ENCODE data around the gene FREM2.

Gene FREM2

DNA sequence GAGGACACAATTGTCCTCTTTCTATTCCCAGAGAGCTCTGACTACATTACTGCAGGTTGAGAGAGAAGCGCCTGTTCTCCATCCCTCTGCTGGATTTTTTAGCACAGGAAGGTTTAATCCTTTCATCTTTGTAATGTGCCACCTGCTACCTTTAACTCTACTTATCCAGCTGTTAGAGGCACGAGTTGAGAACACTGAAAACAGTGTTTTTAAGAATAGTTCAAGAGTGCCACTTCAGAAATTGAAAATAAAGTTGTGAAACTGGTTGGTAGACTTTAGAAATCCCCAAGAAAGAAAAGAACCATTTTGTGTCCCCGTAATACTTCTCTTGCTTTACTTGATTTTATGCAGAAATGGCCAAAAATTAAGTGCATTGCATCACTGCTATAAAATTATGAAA, 20.6 kb downstream of the FREM2 start:
- Histone ChIP-seq H3K4me3 (ENCODE audit: low read depth, low read length) (no peak overlapping the region), H3K4me1 (ENCODE audit: control insufficient read depth, insufficient read depth, low read length) (no peaks in the 10 kb centered on the region), H3K27ac (ENCODE audit: extremely low read depth, low read depth, low read length) (no peak overlapping the region), H3K9me3 (ENCODE audit: control insufficient read depth, insufficient read depth, low read depth, low read length) (no peaks in the 10 kb centered on the region), H3K36me3 (ENCODE audit: control insufficient read depth in 2 of 2, insufficient read depth in 1 of 2, low read length in 2 of 2) (no peaks in the 10 kb centered on the region)
- ChIA-PET POLR2A (no interaction called here), CTCF (no interaction called here)
- TF ChIP-seq ZNF701 (tag by site-specific recombination; IDR thresholded peaks at IDR 0.05) (no peak), ZFP41 (tag by site-specific recombination; IDR thresholded peaks at IDR 0.05; ENCODE audit: borderline replicate concordance) (no peak), KLF7 (tag by site-specific recombination; IDR thresholded peaks at IDR 0.05; ENCODE audit: borderline replicate concordance) (no peak), ZNF157 (tag by site-specific recombination; IDR thresholded peaks at IDR 0.05) (no peak), HOXD13 (CRISPR knock-in tag; IDR thresholded peaks at IDR 0.05; ENCODE audit: borderline replicate concordance) (no peak)
- TF ChIP-seq, protein P1, sequence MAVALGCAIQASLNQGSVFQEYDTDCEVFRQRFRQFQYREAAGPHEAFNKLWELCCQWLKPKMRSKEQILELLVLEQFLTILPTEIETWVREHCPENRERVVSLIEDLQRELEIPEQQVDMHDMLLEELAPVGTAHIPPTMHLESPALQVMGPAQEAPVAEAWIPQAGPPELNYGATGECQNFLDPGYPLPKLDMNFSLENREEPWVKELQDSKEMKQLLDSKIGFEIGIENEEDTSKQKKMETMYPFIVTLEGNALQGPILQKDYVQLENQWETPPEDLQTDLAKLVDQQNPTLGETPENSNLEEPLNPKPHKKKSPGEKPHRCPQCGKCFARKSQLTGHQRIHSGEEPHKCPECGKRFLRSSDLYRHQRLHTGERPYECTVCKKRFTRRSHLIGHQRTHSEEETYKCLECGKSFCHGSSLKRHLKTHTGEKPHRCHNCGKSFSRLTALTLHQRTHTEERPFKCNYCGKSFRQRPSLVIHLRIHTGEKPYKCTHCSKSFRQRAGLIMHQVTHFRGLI (tag by site-specific recombination; IDR thresholded peaks at IDR 0.05): no peak

DNA sequence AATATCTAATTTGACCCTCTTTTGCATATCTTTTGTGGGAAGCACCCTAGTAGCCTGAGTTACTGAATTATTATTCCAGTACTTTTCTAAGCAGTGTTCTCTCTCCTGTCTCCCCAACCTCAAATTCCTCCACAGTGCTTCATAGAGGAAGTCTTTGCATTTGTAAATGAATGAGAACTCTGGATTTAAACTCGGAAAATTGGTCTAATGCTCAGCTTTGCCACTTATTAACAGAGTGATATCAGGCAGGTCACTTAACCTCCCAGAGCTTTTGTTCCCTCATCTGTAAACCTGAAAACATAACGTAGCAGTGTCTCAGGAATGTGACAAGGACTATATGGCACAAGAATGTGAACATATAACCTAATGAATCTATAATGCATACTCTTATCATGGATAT, 26.2 kb downstream of the FREM2 start:
- no peak for TF ChIP-seq ZNF610 (tag by site-specific recombination; IDR thresholded peaks at IDR 0.05; ENCODE audit: borderline replicate concordance)
- no peak for TF ChIP-seq ZSCAN23 (tag by site-specific recombination; IDR thresholded peaks at IDR 0.05)
- TF ChIP-seq, protein P2, sequence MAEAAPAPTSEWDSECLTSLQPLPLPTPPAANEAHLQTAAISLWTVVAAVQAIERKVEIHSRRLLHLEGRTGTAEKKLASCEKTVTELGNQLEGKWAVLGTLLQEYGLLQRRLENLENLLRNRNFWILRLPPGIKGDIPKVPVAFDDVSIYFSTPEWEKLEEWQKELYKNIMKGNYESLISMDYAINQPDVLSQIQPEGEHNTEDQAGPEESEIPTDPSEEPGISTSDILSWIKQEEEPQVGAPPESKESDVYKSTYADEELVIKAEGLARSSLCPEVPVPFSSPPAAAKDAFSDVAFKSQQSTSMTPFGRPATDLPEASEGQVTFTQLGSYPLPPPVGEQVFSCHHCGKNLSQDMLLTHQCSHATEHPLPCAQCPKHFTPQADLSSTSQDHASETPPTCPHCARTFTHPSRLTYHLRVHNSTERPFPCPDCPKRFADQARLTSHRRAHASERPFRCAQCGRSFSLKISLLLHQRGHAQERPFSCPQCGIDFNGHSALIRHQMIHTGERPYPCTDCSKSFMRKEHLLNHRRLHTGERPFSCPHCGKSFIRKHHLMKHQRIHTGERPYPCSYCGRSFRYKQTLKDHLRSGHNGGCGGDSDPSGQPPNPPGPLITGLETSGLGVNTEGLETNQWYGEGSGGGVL (tag by site-specific recombination; IDR thresholded peaks at IDR 0.05): no peak
- no peak for TF ChIP-seq ZNF530 (tag by site-specific recombination; IDR thresholded peaks at IDR 0.05; ENCODE audit: low read depth)
- TF ChIP-seq, protein P3, sequence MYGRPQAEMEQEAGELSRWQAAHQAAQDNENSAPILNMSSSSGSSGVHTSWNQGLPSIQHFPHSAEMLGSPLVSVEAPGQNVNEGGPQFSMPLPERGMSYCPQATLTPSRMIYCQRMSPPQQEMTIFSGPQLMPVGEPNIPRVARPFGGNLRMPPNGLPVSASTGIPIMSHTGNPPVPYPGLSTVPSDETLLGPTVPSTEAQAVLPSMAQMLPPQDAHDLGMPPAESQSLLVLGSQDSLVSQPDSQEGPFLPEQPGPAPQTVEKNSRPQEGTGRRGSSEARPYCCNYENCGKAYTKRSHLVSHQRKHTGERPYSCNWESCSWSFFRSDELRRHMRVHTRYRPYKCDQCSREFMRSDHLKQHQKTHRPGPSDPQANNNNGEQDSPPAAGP (tag by site-specific recombination; IDR thresholded peaks at IDR 0.05): no peak
- no peak for TF ChIP-seq ZNF514 (tag by site-specific recombination; IDR thresholded peaks at IDR 0.05)
- TF ChIP-seq ZNF175 (tag by site-specific recombination; IDR thresholded peaks at IDR 0.05): no peak
- TF ChIP-seq ZNF140 (tag by site-specific recombination; IDR thresholded peaks at IDR 0.05): no peak
- no peak for TF ChIP-seq ZBTB20 (tag by site-specific recombination; IDR thresholded peaks at IDR 0.05)
- TF ChIP-seq ZBTB21 (tag by site-specific recombination; IDR thresholded peaks at IDR 0.05): no peak
- TF ChIP-seq ZNF10 (tag by site-specific recombination; IDR thresholded peaks at IDR 0.05): no peak
- no peak for TF ChIP-seq ZNF707 (tag by site-specific recombination; IDR thresholded peaks at IDR 0.05)
- TF ChIP-seq, protein P4, sequence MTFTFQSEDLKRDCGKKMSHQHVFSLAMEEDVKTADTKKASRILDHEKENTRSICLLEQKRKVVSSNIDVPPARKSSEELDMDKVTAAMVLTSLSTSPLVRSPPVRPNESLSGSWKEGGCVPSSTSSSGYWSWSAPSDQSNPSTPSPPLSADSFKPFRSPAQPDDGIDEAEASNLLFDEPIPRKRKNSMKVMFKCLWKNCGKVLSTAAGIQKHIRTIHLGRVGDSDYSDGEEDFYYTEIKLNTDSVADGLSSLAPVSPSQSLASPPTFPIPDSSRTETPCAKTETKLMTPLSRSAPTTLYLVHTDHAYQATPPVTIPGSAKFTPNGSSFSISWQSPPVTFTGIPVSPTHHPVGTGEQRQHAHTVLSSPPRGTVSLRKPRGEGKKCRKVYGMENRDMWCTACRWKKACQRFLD (tag by site-specific recombination; IDR thresholded peaks at IDR 0.05): no peak
- TF ChIP-seq MYNN (tag by site-specific recombination; IDR thresholded peaks at IDR 0.05; ENCODE audit: borderline replicate concordance): no peak
- TF ChIP-seq ZNF311 (tag by site-specific recombination; IDR thresholded peaks at IDR 0.05; ENCODE audit: borderline replicate concordance): no peak
- no peak for TF ChIP-seq ZNF366 (tag by site-specific recombination; conservative IDR thresholded peaks at IDR 0.05)
- no peak for TF ChIP-seq ZNF629 (tag by site-specific recombination; IDR thresholded peaks at IDR 0.05)
- TF ChIP-seq RBAK (tag by site-specific recombination; IDR thresholded peaks at IDR 0.05): no peak
- TF ChIP-seq ZNF571 (tag by site-specific recombination; IDR thresholded peaks at IDR 0.05): no peak
- H3K9me3 ChIP-seq (ENCODE audit: control insufficient read depth, insufficient read depth, low read depth, low read length): no peaks in the 10 kb centered on the region

More for the DNA sequence above, 26.2 kb downstream of the FREM2 start:
- Histone ChIP-seq H3K27ac (ENCODE audit: extremely low read depth, low read depth, low read length) (no peak overlapping the region), H3K4me1 (ENCODE audit: control insufficient read depth, insufficient read depth, low read length) (no peaks in the 10 kb centered on the region), H3K4me3 (ENCODE audit: low read depth, low read length) (no peak overlapping the region), H3K36me3 (ENCODE audit: control insufficient read depth in 2 of 2, insufficient read depth in 1 of 2, low read length in 2 of 2) (no peaks in the 10 kb centered on the region)
- ChIA-PET CTCF (no interaction called here), POLR2A (no interaction called here)
